Progenitor cell of endocrine pancreas (in vitro differentiated cells): Measurements from ENCODE around the gene CDC27. TPM values are rescaled to one million over a fixed set of nuclear protein-coding genes. Genes with fewer than 3 reads are reported as not detected.
A peak's percentile ranks its signal among the peaks of the same experiment; 100 is the strongest.

ENCODE experiments used
- DNase-seq: peaks from one replicate; pipeline ENCODE4 v3.0.0; 2021; ENCODE audit warnings: low spot score; ENCODE audit not compliant: unreplicated experiment
- H3K27ac Mint-ChIP-seq: 2 replicates; pipeline ENCODE4 v1.8.0; 2021; ENCODE audit warnings: mild to moderate bottlenecking, moderate library complexity, mixed read lengths
- H3K27me3 Mint-ChIP-seq: 2 replicates; pipeline ENCODE4 v1.8.0; 2021; ENCODE audit warnings: mixed read lengths
- H3K36me3 Mint-ChIP-seq: 2 replicates; pipeline ENCODE4 v1.8.0; 2022; ENCODE audit warnings: mixed read lengths; ENCODE audit not compliant: insufficient read depth
- H3K4me1 Mint-ChIP-seq: 2 replicates; pipeline ENCODE4 v1.8.0; 2021; ENCODE audit warnings: low read depth, mixed read lengths
- H3K4me3 Mint-ChIP-seq: 2 replicates; pipeline ENCODE4 v1.8.0; 2021; ENCODE audit warnings: low read depth, mild to moderate bottlenecking, moderate library complexity, mixed read lengths
- H3K9me3 Mint-ChIP-seq: 2 replicates; pipeline ENCODE4 v1.8.0; 2021; ENCODE audit warnings: low read depth, mixed read lengths
- total RNA-seq: library from RNA; stranded (reverse); gene quantifications from 2 replicates; pipeline ENCODE4 v1.2.1, GENCODE V29; 2021
- TF ChIP-seq, protein P1 (sequence below): fragments of 200-600 bp; sonication (generic); IDR thresholded peaks from one replicate; pipeline ENCODE4 v1.5.0; 2021; ENCODE audit warnings: antibody characterized with exemption, mild to moderate bottlenecking; ENCODE audit not compliant: unreplicated experiment

Gene CDC27
- total RNA-seq, 1 donor from 2014 or later = 87.4 TPM

DNA sequence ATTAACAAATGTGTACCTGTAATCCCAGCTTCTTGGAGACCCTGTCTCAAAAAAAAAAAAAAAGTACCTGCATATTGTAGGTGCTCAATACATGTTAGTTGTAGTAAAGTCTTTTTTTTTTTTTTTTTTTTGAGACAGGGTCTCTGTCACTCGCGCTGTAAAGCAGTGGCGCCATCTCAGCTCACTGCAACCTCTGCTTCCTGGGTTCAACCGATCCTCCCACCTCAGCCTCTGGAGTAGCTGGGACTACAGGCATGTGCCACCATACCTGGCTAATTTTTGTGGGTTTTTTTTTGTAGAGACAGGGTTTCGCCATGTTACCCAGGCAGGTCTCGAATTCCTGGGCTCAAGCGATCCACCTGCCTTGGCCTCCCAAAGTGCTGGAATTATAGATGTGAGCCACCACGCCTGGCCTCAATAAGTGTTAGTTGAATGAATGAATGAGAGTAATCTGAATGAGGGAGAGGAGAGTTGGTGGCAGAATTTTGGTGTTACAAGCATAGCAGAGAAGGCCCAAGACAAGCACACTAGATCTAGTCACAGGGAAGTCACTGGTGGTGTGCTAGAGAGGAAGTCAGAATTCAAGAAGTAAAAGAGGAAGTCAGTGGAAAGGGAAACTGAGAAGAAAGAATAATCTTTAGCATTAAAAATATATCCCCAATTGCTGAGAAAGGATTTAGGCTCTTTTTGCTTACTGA lies 10.7 kb upstream of the CDC27 start:
- Mint-ChIP-seq H3K27me3 (no peaks in the 10 kb centered on the region), H3K4me3 (no peak overlapping the region), H3K9me3 (no peaks in the 10 kb centered on the region), H3K4me1 (peaks cover 7% of the 10 kb centered on the region), H3K36me3 (no peaks in the 10 kb centered on the region), H3K27ac (no peak overlapping the region)
- DNase-seq = no peak
- TF ChIP-seq, protein P1, sequence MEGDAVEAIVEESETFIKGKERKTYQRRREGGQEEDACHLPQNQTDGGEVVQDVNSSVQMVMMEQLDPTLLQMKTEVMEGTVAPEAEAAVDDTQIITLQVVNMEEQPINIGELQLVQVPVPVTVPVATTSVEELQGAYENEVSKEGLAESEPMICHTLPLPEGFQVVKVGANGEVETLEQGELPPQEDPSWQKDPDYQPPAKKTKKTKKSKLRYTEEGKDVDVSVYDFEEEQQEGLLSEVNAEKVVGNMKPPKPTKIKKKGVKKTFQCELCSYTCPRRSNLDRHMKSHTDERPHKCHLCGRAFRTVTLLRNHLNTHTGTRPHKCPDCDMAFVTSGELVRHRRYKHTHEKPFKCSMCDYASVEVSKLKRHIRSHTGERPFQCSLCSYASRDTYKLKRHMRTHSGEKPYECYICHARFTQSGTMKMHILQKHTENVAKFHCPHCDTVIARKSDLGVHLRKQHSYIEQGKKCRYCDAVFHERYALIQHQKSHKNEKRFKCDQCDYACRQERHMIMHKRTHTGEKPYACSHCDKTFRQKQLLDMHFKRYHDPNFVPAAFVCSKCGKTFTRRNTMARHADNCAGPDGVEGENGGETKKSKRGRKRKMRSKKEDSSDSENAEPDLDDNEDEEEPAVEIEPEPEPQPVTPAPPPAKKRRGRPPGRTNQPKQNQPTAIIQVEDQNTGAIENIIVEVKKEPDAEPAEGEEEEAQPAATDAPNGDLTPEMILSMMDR = no peak

DNA sequence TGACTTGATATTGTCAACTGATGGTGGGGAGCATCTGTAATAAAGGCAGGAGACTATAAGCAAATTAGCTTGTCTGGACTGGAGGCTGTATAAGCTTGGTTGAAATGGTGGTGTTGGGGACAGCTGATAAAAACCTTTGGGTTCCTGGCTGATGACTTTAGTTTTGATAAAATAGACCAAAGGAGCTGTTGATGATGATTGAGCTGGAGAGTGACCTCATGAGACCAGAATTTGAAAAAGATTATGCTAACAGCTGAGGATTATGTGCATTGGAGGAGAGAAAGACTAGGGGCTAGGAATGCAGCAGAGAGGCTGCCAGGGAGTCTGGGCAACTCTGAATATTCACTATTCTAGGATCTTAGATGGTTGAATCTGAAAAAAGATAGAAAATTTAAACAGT lies 8.7 kb upstream of the CDC27 start:
- Mint-ChIP-seq H3K9me3 (no peaks in the 10 kb centered on the region), H3K4me1 (peaks cover 7% of the 10 kb centered on the region), H3K36me3 (no peaks in the 10 kb centered on the region), H3K27ac (peak overlapping the region; percentile 12), H3K4me3 (no peak overlapping the region), H3K27me3 (no peaks in the 10 kb centered on the region)
- no peak for DNase-seq
- TF ChIP-seq, protein P1 = no peak

DNA sequence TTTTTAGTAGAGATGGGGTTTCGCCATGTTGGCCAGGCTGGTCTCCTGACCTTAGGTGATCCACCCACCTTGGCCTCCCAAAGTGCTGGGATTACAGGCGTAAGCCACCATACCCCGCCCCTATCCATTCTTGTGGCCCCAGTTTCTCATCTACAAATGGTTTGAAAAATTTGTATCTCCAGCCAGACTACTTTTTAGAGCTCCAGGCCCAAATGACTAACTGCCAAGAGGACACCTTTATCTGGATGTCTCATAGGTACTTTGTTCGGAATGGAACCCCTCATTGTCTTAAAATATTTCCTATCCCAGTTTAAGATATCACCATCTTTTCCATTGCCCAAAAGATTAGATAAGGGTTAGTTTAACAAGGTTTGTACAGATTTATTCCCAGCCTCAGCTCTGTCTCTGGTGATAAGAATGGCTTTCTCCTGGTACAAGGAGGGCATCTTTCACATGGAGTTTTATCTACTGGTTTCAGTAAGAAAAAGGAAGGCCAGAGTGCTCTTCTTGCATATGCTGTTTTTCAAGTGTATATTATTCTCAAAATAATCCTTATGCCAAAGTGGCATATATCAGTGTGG lies 4.9 kb upstream of the CDC27 start:
- H3K9me3 Mint-ChIP-seq = no peaks in the 10 kb centered on the region
- H3K27ac Mint-ChIP-seq = no peak overlapping the region
- H3K4me1 Mint-ChIP-seq = peaks cover 6% of the 10 kb centered on the region
- no peaks in the 10 kb centered on the region for H3K27me3 Mint-ChIP-seq
- no peaks in the 10 kb centered on the region for H3K36me3 Mint-ChIP-seq
- H3K4me3 Mint-ChIP-seq = no peak overlapping the region
- DNase-seq = no peak
- TF ChIP-seq, protein P1 = no peak

DNA sequence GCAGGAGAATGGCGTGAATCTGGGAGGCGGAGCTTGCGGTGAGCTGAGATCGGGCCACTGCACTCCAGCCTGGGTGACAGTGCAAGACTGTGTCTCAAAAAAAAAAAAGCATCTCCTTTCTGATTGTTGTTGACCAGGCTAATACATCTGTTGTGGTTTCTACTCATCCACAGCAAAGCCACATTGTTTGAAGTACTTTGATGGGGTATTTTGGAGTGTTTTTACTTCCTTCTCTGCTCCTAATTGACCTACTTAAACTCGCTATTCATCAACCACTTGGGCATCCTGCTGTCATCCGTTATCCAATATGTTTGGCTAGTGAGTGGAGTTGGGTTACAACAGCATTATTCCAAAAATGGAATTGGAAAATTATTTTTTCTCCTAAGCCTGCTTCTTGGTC lies 3.5 kb upstream of the CDC27 start:
- Mint-ChIP-seq H3K9me3 (no peaks in the 10 kb centered on the region), H3K36me3 (no peaks in the 10 kb centered on the region), H3K4me3 (no peak overlapping the region), H3K27me3 (no peaks in the 10 kb centered on the region), H3K4me1 (peaks cover 6% of the 10 kb centered on the region), H3K27ac (no peak overlapping the region)
- no peak for DNase-seq
- TF ChIP-seq, protein P1 = no peak

DNA sequence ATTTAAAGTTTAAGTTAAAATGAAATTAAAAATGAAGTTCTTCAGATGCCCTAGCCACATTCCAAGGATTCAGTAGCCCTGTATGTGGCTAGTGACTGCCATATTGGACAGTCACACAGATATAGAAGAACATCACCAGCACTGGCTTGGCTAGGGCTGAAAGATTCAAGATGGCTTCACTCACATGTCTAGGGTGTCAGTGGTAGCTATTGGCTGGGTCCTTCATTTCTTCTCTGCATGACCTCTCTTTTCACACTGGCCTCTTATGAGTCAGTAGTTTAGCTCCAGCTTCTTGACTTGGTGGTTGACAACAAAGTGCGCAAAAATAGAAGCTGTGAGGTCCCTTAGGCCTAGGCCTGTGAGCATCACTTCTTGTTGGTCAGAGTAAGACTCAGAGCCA lies 1.7 kb upstream of the CDC27 start:
- H3K27me3 Mint-ChIP-seq = no peaks in the 10 kb centered on the region
- H3K36me3 Mint-ChIP-seq = no peaks in the 10 kb centered on the region
- DNase-seq = no peak
- peaks cover 11% of the 10 kb centered on the region for H3K4me1 Mint-ChIP-seq
- H3K9me3 Mint-ChIP-seq = no peaks in the 10 kb centered on the region
- TF ChIP-seq, protein P1 = no peak
- no peak overlapping the region for H3K4me3 Mint-ChIP-seq
- no peak overlapping the region for H3K27ac Mint-ChIP-seq
